Muscle layer of colon (tissue), 2 donors: ENCODE measurements around the gene DHRS4.
A peak's percentile ranks its signal among the peaks of the same experiment; 100 is the strongest.
"Not testable (repeated sequence)": the region's sequence is repeated elsewhere in the genome, so short reads cannot be mapped to it uniquely, and the experiment has no call there.

Source experiments
- H3K27ac ChIP-seq: one replicate; pipeline ENCODE4 v1.7.0; 2013; ENCODE audit warnings: low read depth, mild to moderate bottlenecking, low read length, moderate library complexity
- H3K27me3 ChIP-seq, 2 donors: one replicate each; pipeline ENCODE4 v1.7.0; 2013; ENCODE audit warnings: low read length in 2 of 2, mild to moderate bottlenecking in 2 of 2; ENCODE audit not compliant: insufficient read depth in 2 of 2, control insufficient read depth in 1 of 2
- H3K36me3 ChIP-seq: one replicate; pipeline ENCODE4 v1.7.0; 2013; ENCODE audit warnings: mild to moderate bottlenecking, low read length; ENCODE audit not compliant: insufficient read depth
- H3K4me1 ChIP-seq: one replicate; pipeline ENCODE4 v1.7.0; 2013; ENCODE audit warnings: mild to moderate bottlenecking, low read length; ENCODE audit not compliant: insufficient read depth
- H3K4me3 ChIP-seq, 2 donors: one replicate each; pipeline ENCODE4 v1.7.0; 2013; ENCODE audit warnings: low read length in 2 of 2, low read depth in 1 of 2, mild to moderate bottlenecking in 1 of 2, moderate library complexity in 1 of 2
- H3K9ac ChIP-seq: one replicate; pipeline ENCODE4 v1.7.0; 2013; ENCODE audit warnings: low read length
- H3K9me3 ChIP-seq: one replicate; pipeline ENCODE4 v1.7.0; 2013; ENCODE audit warnings: mild to moderate bottlenecking, low read length
- donor health status: abdominal sarcoma.
- donor health status: Adenocarcinoma of cecum.

Gene DHRS4

DNA sequence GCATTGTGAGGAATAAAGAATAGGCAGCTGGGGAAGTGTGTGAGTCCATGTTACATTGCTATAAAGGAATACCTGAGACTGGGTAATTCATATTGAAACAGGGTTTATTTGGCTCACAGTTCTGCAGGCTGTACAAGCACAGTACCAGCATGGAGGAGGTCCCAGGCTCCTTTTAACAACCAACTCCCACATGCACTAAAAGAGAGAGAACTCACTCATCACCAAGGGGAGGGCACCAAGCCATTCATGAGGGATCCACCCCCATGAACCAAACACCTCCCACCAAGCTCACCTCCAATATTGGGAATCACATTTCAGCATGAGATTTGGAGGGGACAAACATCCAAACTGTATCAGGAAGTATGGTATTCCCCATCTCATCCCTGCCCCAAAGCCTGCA is 11.9 kb upstream of the DHRS4 start:
- Histone ChIP-seq H3K4me1 (no peaks in the 10 kb centered on the region), H3K9me3 (no peaks in the 10 kb centered on the region), H3K4me3 (no peak overlapping the region), H3K36me3 (no peaks in the 10 kb centered on the region), H3K27me3 (no peaks in the 10 kb centered on the region), H3K27ac (no peak overlapping the region), H3K9ac (no peak overlapping the region)

DNA sequence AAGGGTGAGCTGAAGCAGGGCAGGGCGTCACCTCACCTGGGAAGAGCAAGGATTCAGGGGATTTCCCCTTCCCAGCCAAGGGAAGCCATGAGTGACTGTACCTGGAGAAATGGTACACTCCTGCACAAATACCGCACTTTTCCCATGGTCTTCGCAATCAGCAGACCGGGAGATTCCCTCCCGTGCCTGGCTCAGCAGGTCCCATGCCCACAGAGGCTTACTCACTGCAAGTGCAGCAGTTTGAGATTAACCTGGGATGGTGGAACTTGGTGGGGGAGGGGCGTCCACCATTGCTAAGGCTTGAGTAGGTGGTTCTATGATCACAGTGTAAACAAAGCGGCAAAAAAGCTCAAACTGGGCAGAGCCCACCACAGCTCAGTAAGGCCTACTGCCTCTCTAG is 11.0 kb upstream of the DHRS4 start:
- Histone ChIP-seq H3K36me3 (no peaks in the 10 kb centered on the region), H3K4me3 (no peak overlapping the region), H3K9ac (no peak overlapping the region), H3K9me3 (no peaks in the 10 kb centered on the region), H3K4me1 (no peaks in the 10 kb centered on the region), H3K27ac (no peak overlapping the region), H3K27me3 (no peaks in the 10 kb centered on the region)

DNA sequence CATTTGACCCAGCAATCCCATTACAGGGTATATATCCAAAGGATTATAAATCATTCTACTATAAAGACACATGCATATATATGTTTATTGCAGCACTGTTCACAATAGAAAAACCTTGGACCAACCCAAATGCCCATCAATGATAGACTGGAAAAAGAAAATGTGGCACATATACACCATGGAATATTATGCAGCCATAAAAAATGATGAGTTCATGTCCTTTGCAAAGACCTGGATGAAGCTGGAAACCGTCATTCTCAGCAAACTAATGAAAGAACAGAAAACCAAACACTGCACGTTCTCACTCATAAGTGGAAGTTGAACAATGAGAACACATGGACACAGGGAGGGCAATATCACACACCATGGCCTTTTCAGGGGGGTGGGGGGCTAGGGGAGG is 4.5 kb upstream of the DHRS4 start:
- H3K4me1 ChIP-seq = peaks cover 17% of the 10 kb centered on the region
- H3K4me3 ChIP-seq, H3K27me3 ChIP-seq, H3K27ac ChIP-seq, H3K9me3 ChIP-seq, H3K36me3 ChIP-seq, H3K9ac ChIP-seq: not testable (repeated sequence)

DNA sequence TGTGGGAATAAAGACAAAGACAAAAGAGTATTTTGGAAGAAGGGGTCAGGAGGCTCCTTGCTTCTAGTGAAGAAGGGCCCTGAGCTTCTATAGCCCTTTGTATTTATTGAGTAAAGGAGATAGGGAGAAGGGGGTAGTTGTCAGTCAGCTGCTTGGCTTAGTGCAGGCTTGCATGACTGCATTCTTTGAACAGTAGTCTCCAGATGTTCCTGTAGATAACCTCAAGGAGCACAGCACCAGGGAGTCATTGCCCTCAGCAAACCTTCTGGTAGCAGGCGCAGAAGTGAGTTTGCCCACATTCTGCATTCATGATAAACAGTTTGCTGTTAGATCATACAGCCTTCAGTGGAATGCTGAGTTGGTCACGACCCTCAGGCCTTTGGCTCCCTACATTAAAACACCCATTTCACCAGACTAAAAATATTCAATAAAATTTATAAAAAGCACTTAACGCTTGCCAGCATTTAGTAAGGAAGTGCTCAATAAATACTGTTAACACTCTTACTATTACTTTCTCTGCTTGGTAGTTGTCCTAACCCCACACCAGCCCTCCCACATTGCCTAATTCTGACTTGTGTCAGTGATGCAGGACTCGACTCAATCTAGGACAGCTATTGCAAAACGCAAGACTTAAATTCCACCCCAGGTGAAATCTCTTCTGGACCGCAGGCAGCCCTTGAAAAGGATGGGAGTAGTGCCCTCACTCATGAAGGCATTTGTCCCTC is 3.0 kb upstream of the DHRS4 start:
- H3K9ac ChIP-seq = no peak overlapping the region
- H3K4me1 ChIP-seq = peaks cover 26% of the 10 kb centered on the region
- H3K36me3 ChIP-seq = no peaks in the 10 kb centered on the region
- no peaks in the 10 kb centered on the region for H3K27me3 ChIP-seq
- no peaks in the 10 kb centered on the region for H3K9me3 ChIP-seq
- no peak overlapping the region for H3K4me3 ChIP-seq
- no peak overlapping the region for H3K27ac ChIP-seq

DNA sequence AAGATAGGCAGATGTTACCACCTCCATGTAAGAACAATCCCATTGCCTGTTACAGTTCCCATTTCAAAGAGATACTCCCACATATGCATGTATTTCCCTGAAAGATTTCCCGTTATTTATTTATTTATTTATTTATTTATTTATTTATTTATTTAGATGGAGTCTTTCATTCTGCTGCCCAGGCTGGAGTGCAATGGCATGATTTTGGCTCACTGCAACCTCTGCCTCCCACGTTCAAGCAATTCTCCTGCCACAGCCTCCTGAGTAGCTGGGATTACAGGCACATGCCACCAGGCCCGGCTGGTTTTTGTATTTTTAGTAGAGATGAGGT is 2.5 kb upstream of the DHRS4 start:
- H3K9me3 ChIP-seq, H3K36me3 ChIP-seq, H3K9ac ChIP-seq, H3K4me3 ChIP-seq, H3K27me3 ChIP-seq, H3K27ac ChIP-seq: not testable (repeated sequence)
- peaks cover 26% of the 10 kb centered on the region for H3K4me1 ChIP-seq

DNA sequence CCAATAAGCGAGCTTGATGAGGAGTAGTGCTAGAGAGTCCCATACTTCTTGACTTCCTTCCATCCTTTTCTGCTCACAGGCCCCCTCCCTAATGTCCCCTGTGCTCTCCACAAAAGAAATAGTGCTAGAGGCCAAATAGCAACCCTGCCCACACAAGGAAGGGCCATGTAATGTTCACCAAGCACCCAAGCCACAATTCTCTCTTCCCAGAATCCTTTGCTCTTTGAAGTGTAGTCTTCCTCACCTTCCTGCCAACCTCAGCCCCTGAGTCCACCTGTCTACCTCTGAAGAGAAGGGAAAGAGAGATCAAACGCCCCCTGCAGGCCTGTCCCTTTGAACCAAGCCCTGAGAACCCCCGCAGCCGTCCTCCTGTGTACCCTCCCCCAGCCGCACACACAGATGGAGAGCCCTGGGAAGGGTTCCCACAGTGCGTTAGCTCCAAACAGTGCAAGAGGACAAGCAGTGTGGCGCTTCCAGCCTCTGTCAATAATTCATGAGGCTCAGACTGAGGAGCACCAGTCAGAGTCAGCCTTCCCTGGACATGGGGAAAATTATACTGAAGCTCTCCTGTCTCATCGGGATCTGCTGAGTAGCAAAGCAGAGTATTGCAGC is 1.9 kb upstream of the DHRS4 start:
- no peaks in the 10 kb centered on the region for H3K36me3 ChIP-seq
- H3K4me3 ChIP-seq = no peak overlapping the region
- no peaks in the 10 kb centered on the region for H3K9me3 ChIP-seq
- peaks cover 26% of the 10 kb centered on the region for H3K4me1 ChIP-seq
- no peak overlapping the region for H3K27ac ChIP-seq
- H3K9ac ChIP-seq = no peak overlapping the region
- H3K27me3 ChIP-seq = no peaks in the 10 kb centered on the region

DNA sequence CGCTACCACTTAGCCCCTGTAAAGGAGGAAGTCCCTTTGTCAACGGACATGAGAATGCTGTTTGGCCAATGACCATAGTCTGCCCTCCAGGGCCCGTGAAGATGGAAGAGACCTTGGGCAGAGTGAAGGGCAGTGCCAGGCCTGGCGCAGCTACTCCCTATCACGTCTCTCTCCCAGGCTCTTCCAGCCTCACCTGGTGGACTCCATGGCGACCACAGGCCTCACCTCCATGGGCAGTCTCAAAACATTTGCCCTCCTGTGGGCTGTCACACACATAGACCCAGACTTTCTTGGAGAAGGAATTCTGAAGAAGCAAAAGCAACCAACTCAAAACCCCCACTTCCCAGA is 480 bp upstream of the DHRS4 start:
- not testable (repeated sequence) for H3K36me3 ChIP-seq, H3K27me3 ChIP-seq, H3K9ac ChIP-seq, H3K9me3 ChIP-seq
- Histone ChIP-seq H3K4me3 (peak overlapping the region; percentile 83 to 95), H3K27ac (peak overlapping the region; percentile 88), H3K4me1 (peaks cover 26% of the 10 kb centered on the region)

DNA sequence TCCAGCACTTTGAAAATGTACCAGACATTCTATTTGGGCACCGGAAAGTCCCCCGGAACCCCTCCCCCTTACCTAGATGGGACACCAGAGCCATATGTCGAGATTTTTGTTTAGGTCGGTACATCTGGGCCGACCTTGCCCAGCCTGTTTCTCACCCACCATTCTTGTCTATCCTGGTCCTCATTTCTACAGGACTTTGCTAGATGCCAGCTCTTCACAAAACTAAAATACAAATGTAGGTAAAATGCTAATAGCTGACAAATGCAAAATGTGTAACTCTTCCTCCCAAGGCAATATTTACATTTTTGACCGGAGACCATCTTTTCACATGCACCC is 677 bp downstream of the DHRS4 start:
- not testable (repeated sequence) for H3K36me3 ChIP-seq, H3K9me3 ChIP-seq, H3K27me3 ChIP-seq
- H3K4me1 ChIP-seq = peaks cover 26% of the 10 kb centered on the region
- H3K27ac ChIP-seq = peak overlapping the region; percentile 88
- H3K9ac ChIP-seq = peak overlapping the region; percentile 87
- peak overlapping the region; percentile 83 to 95 for H3K4me3 ChIP-seq

DNA sequence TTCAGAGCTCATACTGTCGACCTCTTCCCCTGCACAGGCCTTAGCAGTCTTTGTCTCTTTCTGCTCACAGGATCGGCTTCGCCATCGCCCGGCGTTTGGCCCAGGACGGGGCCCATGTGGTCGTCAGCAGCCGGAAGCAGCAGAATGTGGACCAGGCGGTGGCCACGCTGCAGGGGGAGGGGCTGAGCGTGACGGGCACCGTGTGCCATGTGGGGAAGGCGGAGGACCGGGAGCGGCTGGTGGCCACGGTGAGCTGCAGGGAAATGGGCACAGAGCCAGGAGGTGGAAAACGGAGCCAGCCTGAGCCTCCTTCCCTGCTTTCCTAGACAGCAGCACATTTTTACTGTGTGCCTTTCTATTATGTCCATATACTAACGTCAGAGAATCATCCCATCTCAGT is 1.4 kb downstream of the DHRS4 start:
- not testable (repeated sequence) for H3K9ac ChIP-seq, H3K36me3 ChIP-seq, H3K27me3 ChIP-seq, H3K9me3 ChIP-seq, H3K4me3 ChIP-seq, H3K27ac ChIP-seq
- H3K4me1 ChIP-seq = peaks cover 26% of the 10 kb centered on the region

DNA sequence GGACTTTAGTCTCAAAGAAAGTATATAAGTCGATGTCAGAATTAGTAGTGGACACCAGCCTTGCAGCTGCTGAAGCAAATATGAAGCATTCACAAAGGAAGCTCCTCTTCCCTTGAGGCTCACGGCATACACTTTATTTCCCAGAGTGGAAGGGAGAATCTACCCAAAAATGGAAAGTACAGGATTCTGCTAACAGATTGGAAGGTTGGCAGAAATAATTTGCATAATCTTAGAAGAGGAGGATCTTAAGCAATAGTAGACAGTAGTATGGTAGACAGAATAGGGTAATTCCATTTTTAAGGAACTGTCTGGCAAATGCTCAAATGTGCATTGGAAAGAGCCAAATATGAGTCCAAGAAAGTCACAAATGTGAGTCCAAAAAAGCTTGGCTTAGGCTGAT is 2.2 kb downstream of the DHRS4 start:
- H3K4me1 ChIP-seq = peaks cover 26% of the 10 kb centered on the region
- H3K27ac ChIP-seq, H3K4me3 ChIP-seq, H3K27me3 ChIP-seq, H3K9ac ChIP-seq, H3K36me3 ChIP-seq, H3K9me3 ChIP-seq: not testable (repeated sequence)

DNA sequence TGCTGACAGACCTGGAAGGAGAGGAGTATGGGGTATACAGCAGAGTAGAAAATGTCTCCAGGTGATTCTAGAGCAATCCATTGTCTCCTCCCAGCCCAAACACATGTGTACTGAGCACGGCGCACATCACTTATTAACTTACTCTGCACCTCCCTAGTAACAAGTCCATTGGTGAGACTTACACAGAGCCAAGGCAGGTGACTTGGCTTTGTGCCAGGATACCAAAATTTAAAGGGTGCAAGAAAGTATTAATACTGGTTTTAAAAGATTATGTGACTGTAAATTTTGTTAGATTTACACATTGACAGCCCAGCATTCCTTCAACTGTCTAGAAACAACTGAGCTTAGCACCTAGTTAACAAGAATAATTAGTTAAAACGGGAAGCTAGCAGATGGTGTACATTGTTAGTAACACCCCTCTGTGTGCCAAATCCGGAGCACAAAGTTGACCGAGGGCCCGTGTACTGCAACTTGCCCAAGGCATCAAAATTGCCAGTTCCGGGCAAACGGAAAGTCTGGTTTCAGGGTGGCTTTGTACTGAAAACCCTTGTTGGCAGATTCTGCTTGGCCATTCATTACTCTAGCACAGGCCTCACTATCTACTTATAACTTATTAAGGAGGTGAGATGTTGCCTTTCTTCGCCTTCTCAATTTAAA is 4.5 kb downstream of the DHRS4 start:
- not testable (repeated sequence) for H3K4me3 ChIP-seq, H3K9me3 ChIP-seq, H3K9ac ChIP-seq, H3K27ac ChIP-seq, H3K36me3 ChIP-seq, H3K4me1 ChIP-seq, H3K27me3 ChIP-seq

DNA sequence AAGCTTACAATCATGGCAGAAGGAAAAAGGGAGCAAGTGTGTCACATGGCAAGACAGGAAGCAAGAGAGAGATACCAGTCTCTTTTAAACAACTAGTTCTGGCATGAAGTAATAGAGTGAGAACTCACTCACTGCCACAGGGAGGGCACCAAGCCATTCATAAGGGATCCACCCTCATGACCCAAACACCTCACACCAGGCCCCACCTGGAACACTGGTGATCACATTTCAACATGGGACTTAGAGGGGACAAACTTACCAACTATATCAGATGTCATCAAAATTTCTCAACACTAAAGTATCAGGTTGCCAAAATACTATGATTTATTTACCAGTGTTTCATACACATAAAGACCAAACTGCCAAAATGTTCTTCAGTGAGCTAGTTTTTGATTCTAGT is 7.3 kb downstream of the DHRS4 start:
- not testable (repeated sequence) for H3K4me3 ChIP-seq, H3K9ac ChIP-seq, H3K27ac ChIP-seq, H3K36me3 ChIP-seq, H3K27me3 ChIP-seq, H3K4me1 ChIP-seq, H3K9me3 ChIP-seq
